Left colon (tissue), 2 donors: Measurements from ENCODE around the gene MCL1. TPM values are rescaled to one million over a fixed set of nuclear protein-coding genes. Genes with fewer than 3 reads are reported as not detected.

Experiments
- ATAC-seq: fragments of 200-7000 bp; cut with Tn5 transposase; one replicate; pipeline ENCODE4 v1.9.1; 2020; ENCODE audit warnings: mild to moderate bottlenecking, moderate library complexity
- DNase-seq, 2 donors: peaks; one replicate each; pipeline ENCODE4 v3.0.0-alpha.2; 2020
- intact Hi-C, 2 donors: fragments of 100-400 bp; cut with DNase I in 1 of 2; cut with micrococcal nuclease in 1 of 2; formaldehyde crosslinking; loops; one replicate each; pipeline versions ENCODE4 v1.11.2 to v1.14.0; 2022; cut with DNase I, micrococcal nuclease
- total RNA-seq, 2 donors: library from RNA; stranded (reverse); fragmentation: NEBNext Ultra II Directional; extraction: Animal tissue kit (Norgen Biotek cat#: 25700); gene quantifications; one replicate each; pipeline ENCODE4 v1.2.1, GENCODE V29; 2021
- donor health status: DM: no; HTN: no; CAD: no.
- donor health status: DM: yes; HTN: yes; CAD: no.

MCL1 gene
- total RNA-seq, 2 donors from 2014 or later: 263 TPM

DNA sequence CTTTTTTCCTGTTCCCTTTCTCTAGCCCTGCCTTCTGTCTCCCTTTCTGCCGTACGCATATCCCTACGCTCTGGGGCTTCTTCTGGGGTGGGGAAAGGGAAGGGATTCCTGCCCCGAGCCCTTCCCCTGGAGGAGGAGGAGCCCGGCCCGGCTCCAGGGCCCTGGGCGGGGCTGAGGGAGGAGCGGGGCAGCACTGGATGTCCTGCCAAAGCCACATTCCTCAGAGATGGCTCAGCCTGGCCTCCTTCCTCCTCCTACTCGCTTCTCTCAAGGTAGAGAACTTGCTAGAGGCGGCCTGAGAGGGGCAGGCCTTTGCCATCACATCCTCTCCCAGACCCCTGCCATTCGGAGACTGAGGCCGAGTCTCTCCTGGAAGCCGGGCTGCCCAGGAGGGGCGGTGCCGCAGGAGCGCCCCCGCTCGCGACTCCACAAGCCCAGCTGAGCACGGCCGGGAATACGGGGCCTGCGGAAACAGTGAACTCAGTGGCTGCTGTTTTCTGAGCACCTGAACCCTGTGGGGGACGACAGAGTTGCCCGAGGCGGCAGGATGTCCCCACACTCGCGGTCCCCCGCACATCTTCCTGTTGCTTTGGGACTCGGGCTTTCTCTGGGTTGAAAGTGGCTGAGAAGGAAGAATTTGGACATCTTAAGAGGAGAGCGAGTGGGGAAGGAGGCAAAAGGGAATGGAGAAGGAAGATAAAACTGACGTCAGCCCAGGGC, 18.0 kb downstream of the MCL1 start:
- peak; percentile 93 to 97 for DNase-seq
- peak; percentile 80 for ATAC-seq
- intact Hi-C loops: loop anchor here in 1 of 2 donors (5.0 kb wide), 1 partner anchor 61 kb away; no protein-coding TSS in a partner anchor

DNA sequence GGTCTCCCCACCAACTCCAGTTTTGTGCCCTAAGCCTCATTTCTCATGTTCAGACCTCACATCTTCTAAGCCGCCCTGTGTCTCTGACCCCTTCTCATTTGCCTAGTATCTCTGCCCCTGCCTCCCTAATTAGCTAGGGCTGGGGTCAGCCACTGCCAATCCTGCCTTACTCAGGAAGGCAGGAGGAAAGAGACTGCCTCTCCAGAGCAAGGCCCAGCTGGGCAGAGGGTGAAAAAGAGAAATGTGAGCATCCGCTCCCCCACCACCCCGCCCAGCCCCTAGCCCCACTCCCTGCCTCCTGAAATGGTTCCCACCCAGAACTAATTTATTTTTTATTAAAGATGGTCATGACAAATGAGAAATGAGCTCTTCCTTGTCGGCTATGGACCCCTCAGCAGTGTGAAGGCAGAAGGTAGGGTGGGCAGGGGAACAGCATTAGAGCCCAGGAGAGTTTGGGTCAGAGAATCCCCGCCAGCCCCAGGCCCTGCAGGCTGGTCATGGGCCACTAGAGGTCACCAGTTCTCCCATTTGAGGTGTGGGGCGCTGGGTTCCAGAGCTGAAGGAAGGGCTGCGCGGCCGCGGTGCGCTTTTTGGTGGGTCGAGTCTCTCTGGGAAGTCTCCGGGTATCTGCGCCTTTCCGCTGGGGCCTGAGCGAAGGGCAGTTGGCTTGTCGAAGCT, 18.7 kb downstream of the MCL1 start:
- peak; percentile 90 to 93 for DNase-seq
- peak; percentile 59 for ATAC-seq
- intact Hi-C loops: loop anchor here in 1 of 2 donors (5.0 kb wide), 1 partner anchor 62 kb away; no protein-coding TSS in a partner anchor

DNA sequence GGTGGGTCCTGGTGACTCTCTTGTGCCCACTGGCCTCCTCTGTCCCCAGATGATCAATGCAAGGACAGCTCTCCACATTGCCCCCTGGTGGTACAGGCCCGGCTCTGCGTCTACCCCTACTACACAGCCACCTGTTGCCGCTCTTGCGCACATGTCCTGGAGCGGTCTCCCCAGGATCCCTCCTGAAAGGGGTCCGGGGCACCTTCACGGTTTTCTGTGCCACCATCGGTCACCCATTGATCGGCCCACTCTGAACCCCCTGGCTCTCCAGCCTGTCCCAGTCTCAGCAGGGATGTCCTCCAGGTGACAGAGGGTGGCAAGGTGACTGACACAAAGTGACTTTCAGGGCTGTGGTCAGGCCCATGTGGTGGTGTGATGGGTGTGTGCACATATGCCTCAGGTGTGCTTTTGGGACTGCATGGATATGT, 19.4 kb downstream of the MCL1 start:
- DNase-seq (peak; percentile 81 to 84), ATAC-seq (peak; percentile 23)
- intact Hi-C loops: loop anchor here in 1 of 2 donors (5.0 kb wide), 1 partner anchor 62 kb away; no protein-coding TSS in a partner anchor

DNA sequence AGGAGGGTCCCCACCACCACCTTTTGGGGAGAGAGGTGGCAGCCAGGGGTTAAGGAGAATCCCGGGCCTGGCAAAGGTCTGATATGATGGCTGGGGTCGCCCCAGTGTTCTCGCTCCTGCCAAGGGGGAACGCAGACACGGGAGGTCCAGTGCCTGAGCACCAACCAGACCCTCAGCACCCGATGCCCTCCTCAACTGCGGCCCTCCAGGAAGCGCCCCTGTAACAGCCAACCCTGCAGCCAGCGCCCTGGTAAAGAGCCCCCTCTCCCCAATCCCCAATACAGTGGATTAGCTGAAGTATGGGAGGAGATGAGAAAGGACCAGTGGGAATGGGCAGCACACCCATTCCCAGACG, 19.8 kb downstream of the MCL1 start:
- intact Hi-C loops: loop anchor here (5.0 to 10.0 kb wide), 2 partner anchors 63 to 65 kb away; partner anchors contain the start of gene ENSA (in 1 of the 2)
- DNase-seq (no peak), ATAC-seq (no peak)

DNA sequence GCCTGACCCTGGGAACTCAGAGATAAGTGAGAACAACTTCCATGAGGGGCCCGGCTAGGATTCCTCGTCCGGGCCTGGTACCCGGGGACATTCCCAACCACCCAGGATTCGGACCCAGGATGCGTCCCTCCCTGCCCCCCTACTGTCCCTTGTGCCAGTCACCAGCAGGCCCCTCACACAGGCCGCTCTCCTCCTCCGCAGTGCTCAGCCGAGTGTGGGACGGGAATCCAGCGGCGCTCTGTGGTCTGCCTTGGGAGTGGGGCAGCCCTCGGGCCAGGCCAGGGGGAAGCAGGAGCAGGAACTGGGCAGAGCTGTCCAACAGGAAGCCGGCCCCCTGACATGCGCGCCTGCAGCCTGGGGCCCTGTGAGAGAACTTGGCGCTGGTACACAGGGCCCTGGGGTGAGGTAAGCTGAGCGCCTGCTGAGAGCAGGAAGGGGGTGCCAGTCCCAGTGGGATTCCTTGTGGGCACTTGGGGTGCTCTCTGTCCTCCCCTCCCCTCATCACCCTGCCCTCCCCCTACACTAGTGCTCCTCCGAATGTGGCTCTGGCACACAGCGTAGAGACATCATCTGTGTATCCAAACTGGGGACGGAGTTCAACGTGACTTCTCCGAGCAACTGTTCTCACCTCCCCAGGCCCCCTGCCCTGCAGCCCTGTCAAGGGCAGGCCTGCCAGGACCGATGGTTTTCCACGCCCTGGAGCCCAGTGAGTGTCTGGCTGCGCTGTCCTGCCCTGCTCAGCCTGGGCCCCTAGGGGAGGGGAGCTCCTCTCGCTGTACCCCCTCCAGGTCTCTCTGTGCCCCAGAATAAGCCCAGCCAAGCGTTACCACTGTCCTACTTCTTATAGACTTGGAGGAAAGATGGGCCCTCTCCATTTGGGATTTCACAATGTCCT, 20.4 kb downstream of the MCL1 start:
- ATAC-seq (no peak), DNase-seq (peak in 1 of 2 donors; percentile 42)
- intact Hi-C loops: loop anchor here in 1 of 2 donors (10.0 kb wide), 1 partner anchor 66 kb away; the partner anchor contains the start of gene ENSA

DNA sequence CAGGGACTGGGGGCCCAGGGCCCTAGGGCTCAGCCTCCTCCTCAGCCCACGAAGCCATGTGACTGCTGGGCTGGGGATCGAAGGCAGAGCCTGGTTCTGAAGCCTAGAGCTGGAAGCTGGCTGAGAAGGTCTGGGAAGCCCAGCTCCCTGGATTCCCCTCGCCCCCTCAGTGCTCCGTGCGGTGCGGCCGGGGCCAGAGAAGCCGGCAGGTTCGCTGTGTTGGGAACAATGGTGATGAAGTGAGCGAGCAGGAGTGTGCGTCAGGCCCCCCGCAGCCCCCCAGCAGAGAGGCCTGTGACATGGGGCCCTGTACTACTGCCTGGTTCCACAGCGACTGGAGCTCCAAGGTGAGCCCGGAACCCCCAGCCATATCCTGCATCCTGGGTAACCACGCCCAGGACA, 21.1 kb downstream of the MCL1 start:
- DNase-seq (no peak), ATAC-seq (no peak)
- intact Hi-C loops: loop anchor here in 1 of 2 donors (10.0 kb wide), 1 partner anchor 66 kb away; the partner anchor contains the start of gene ENSA

DNA sequence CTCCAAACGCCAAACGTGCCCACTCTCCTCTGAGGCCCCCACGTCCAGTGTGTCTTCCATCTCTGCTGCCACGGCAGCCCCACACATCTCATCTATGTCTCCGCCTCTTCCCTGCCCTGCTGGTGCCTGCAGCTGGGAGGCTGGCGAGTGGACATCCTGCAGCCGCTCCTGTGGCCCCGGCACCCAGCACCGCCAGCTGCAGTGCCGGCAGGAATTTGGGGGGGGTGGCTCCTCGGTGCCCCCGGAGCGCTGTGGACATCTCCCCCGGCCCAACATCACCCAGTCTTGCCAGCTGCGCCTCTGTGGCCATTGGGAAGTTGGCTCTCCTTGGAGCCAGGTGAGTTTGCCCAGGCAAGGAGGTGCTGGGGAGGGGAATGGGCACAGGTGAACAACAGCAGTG, 21.6 kb downstream of the MCL1 start:
- DNase-seq: no peak
- intact Hi-C loops: loop anchor here in 1 of 2 donors (10.0 kb wide), 1 partner anchor 67 kb away; the partner anchor contains the start of gene ENSA
- no peak for ATAC-seq

DNA sequence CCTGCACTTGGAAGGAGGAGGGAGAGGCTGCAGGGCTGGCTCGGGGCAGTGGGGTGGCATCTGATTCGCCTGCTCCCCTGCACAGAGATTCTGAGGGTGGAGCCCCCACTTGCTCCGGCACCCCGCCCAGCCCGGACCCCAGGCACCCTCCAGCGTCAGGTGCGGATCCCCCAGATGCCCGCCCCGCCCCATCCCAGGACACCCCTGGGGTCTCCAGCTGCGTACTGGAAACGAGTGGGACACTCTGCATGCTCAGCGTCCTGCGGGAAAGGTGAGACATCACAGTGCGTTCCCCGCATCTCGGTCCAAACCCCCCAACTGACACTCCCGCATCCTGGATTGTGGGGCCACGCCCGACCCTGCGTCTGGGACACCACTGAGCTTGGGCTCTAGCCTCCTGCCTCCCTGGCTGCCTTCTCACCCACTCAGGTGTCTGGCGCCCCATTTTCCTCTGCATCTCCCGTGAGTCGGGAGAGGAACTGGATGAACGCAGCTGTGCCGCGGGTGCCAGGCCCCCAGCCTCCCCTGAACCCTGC, 22.3 kb downstream of the MCL1 start:
- intact Hi-C loops: loop anchor here in 1 of 2 donors (10.0 kb wide), 1 partner anchor 68 kb away; the partner anchor contains the start of gene ENSA
- DNase-seq (peak; percentile 10 to 24), ATAC-seq (no peak)

DNA sequence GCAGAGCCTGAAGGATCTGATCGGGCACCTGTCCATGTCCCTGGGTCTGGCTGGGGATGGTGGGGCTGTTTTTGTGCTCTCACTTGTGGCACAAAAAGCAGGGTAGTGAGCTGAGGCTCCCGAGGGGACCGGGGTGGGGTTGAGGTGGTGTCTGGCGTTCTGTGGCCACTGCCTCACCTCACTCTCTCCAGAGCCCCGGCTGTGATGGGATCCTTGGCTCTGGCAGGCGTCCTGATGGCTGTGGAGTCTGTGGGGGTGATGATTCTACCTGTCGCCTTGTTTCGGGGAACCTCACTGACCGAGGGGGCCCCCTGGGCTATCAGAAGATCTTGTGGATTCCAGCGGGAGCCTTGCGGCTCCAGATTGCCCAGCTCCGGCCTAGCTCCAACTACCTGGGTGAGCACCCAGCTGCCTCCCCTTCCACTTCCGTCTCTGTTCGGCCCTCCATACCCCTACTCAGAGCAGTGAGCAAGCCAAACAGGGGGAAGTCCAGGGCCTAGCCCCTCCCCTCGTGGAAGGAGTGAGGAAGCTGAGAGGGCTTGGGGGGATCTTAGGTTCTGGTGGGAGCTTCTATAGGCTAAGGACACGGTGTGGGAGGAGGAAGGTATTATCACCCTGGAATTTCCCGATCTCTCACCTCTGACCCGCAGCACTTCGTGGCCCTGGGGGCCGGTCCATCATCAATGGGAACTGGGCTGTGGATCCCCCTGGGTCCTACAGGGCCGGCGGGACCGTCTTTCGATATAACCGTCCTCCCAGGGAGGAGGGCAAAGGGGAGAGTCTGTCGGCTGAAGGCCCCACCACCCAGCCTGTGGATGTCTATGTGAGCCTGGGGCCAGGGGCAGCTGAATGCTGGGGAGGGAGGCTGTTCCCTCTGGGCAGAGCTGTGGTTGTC, 23.2 kb downstream of the MCL1 start:
- intact Hi-C loops: loop anchor here in 1 of 2 donors (10.0 kb wide), 1 partner anchor 69 kb away; the partner anchor contains the start of gene ENSA
- DNase-seq: no peak
- no peak for ATAC-seq

DNA sequence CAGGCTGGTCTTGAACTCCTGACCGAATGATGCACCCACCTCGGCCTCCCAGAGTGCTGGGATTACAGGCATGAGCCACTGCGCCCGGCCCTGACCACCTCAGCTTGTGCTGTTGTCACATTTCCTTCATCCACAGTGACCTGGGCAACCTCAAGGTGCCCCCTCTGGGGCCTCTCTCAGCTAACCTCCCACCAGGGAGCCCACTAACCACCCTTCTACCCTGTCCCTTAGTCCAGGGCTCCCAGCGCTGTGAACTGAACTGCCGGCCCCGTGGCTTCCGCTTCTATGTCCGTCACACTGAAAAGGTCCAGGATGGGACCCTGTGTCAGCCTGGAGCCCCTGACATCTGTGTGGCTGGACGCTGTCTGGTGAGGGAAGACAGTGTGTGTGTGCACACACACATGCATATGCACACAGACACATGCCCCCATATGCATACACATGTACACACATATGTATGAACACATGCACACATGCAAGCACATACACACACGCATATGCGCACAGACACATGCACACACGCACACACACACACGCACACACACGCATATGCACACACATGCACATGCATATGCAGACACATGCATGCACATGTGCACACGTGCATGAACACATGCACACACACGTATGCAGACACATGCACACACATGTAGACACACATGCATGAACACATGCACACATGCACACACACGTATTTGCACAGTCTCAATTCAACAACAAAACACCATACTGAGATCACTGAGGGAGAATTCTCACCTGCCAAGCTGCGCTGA, 24.0 kb downstream of the MCL1 start:
- DNase-seq (peak in 1 of 2 donors; percentile 8), ATAC-seq (no peak)
- intact Hi-C loops: loop anchor here in 1 of 2 donors (10.0 kb wide), 1 partner anchor 69 kb away; the partner anchor contains the start of gene ENSA

DNA sequence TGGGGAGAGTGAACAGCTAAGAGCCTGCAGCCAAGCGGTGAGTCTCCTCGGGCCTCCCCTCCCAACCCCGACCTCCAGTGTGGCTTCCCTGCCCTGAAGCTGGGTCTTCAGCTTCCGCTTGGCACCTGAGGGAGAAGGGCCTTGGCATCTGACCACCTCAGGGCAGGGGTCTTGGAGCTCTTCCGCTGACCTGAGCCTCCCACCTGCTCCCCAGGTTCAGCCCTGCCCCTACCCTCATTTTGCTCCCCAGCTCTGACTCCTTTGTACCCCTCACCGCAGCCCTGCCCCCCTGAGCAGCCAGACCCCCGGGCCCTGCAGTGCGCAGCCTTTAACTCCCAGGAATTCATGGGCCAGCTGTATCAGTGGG, 25.3 kb downstream of the MCL1 start:
- no peak for DNase-seq
- no peak for ATAC-seq
- intact Hi-C loops: loop anchor here in 1 of 2 donors (10.0 kb wide), 1 partner anchor 71 kb away; the partner anchor contains the start of gene ENSA

DNA sequence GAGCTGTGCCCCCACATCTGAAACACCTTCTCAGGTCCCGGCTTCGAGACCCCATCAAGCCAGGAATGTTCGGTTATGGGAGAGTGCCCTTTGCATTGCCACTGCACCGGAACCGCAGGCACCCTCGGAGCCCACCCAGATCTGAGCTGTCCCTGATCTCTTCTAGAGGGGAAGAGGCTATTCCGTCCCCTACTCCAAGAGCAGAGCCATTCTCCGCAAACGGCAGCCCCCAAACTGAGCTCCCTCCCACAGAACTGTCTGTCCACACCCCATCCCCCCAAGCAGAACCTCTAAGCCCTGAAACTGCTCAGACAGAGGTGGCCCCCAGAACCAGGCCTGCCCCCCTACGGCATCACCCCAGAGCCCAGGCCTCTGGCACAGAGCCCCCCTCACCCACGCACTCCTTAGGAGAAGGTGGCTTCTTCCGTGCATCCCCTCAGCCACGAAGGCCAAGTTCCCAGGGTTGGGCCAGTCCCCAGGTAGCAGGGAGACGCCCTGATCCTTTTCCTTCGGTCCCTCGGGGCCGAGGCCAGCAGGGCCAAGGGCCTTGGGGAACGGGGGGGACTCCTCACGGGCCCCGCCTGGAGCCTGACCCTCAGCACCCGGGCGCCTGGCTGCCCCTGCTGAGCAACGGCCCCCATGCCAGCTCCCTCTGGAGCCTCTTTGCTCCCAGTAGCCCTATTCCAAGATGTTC, 25.9 kb downstream of the MCL1 start:
- intact Hi-C loops: loop anchor here in 1 of 2 donors (10.0 kb wide), 1 partner anchor 71 kb away; the partner anchor contains the start of gene ENSA
- DNase-seq: no peak
- ATAC-seq: no peak

DNA sequence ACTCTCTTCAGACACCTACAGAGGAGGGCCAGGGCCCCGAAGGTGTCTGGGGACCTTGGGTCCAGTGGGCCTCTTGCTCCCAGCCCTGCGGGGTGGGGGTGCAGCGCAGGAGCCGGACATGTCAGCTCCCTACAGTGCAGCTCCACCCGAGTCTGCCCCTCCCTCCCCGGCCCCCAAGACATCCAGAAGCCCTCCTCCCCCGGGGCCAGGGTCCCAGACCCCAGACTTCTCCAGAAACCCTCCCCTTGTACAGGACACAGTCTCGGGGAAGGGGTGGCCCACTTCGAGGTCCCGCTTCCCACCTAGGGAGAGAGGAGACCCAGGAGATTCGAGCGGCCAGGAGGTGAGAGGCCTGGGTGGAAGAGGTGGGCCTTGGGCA, 26.5 kb downstream of the MCL1 start:
- no peak for DNase-seq
- intact Hi-C loops: loop anchor here in 1 of 2 donors (10.0 kb wide), 1 partner anchor 72 kb away; the partner anchor contains the start of gene ENSA
- ATAC-seq: no peak

DNA sequence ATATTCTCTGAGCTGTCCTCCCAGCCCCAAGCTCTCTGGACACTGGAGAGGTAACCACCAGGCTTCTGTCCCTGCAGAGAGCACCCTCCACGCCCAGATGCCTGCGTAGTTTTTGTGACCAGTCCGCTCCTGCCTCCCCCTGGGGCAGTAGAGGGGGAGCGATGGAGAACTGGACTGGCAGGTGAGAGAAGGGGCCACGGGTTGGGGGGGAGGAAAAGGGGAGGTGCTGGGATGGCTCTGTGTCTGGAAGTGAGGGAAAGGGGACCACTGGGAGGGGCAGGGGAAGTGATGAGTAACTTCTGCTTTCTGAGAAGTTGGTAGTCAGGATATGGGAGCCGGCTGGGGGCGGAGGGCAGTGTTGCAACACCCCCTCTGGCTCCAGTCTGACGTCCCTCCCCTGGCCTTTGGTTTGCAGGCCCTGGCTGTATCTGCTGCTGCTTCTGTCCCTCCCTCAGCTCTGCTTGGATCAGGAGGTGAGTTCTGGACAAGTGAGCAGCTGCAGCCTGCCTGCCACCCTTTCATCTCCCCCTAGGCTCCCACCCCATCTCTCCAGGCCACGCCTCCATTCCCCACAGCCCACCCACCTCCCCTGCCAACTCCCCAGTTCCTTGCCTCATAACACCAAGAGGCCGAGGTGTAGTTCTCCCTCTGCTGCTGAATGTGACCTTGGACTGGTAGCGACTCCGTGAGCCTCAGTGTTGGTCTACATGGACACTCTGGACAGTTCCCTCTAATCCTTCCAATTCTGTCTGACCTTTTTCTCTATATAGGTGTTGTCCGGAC, 27.1 kb downstream of the MCL1 start:
- peak; percentile 15 for ATAC-seq
- intact Hi-C loops: loop anchor here in 1 of 2 donors (10.0 kb wide), 1 partner anchor 72 kb away; the partner anchor contains the start of gene ENSA
- peak in 1 of 2 donors; percentile 80 for DNase-seq

DNA sequence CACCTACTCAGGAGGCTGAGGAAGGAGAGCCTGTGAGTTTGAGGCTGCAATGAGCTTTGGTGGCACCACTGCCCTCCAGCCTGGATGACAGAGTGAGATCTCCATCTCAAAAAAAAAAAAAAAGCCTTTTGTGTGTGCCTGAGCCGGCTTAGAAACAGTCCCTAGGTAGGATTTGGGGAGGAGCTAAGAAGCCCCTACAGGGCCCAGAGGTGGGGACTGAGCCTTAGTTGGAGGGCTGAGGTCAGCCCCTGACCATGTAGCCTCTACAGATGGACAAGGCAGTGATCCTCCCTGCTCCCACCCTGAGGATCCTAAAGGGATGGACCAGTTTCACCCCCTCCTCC, 27.7 kb downstream of the MCL1 start:
- ATAC-seq (no peak), DNase-seq (no peak)
- intact Hi-C loops: loop anchor here in 1 of 2 donors (10.0 kb wide), 1 partner anchor 73 kb away; the partner anchor contains the start of gene ENSA
